ENCODE measurements around the gene MYG1.
A peak's percentile ranks its signal among the peaks of the same experiment; 100 is the strongest.
"Not testable (repeated sequence)": the region's sequence is repeated elsewhere in the genome, so short reads cannot be mapped to it uniquely, and the experiment has no call there.

The MYG1 gene

GRCh38 chr12:53287741-53288216 is 11.7 kb upstream of the MYG1 start:
- Histone ChIP-seq H3K4me1 (ENCODE audit: control insufficient read depth, insufficient read depth, low read length, poor library complexity, severe bottlenecking) (no peaks in the 10 kb centered on the region), H3K9me3 (ENCODE audit: control insufficient read depth, low read length) (no peaks in the 10 kb centered on the region), H3K27ac (ENCODE audit: insufficient read depth, low read length, poor library complexity, severe bottlenecking) (no peak overlapping the region), H3K27me3 (replicated peaks; ENCODE audit: control insufficient read depth, insufficient read depth, low read length, poor library complexity, severe bottlenecking) (no peaks in the 10 kb centered on the region), H3K4me3 (ENCODE audit: insufficient read depth, low read depth, low read length, poor library complexity, severe bottlenecking) (no peak overlapping the region), H3K36me3 (ENCODE audit: control insufficient read depth, insufficient read depth, low read length) (no peaks in the 10 kb centered on the region)
- peak; percentile 39 to 63 (median 54) for DNase-seq

GRCh38 chr12:53288322-53288721 is 11.2 kb upstream of the MYG1 start:
- Histone ChIP-seq H3K27ac (ENCODE audit: insufficient read depth, low read length, poor library complexity, severe bottlenecking) (no peak overlapping the region), H3K9me3 (ENCODE audit: control insufficient read depth, low read length) (no peaks in the 10 kb centered on the region), H3K36me3 (ENCODE audit: control insufficient read depth, insufficient read depth, low read length) (no peaks in the 10 kb centered on the region), H3K27me3 (replicated peaks; ENCODE audit: control insufficient read depth, insufficient read depth, low read length, poor library complexity, severe bottlenecking) (no peaks in the 10 kb centered on the region), H3K4me1 (ENCODE audit: control insufficient read depth, insufficient read depth, low read length, poor library complexity, severe bottlenecking) (no peaks in the 10 kb centered on the region), H3K4me3 (ENCODE audit: insufficient read depth, low read depth, low read length, poor library complexity, severe bottlenecking) (no peak overlapping the region)
- no peak for DNase-seq

GRCh38 chr12:53289891-53290290 is 9.6 kb upstream of the MYG1 start:
- Histone ChIP-seq H3K27ac (ENCODE audit: insufficient read depth, low read length, poor library complexity, severe bottlenecking) (no peak overlapping the region), H3K36me3 (ENCODE audit: control insufficient read depth, insufficient read depth, low read length) (no peaks in the 10 kb centered on the region), H3K4me1 (ENCODE audit: control insufficient read depth, insufficient read depth, low read length, poor library complexity, severe bottlenecking) (peaks cover 3% of the 10 kb centered on the region), H3K27me3 (replicated peaks; ENCODE audit: control insufficient read depth, insufficient read depth, low read length, poor library complexity, severe bottlenecking) (no peaks in the 10 kb centered on the region), H3K9me3 (ENCODE audit: control insufficient read depth, low read length) (no peaks in the 10 kb centered on the region), H3K4me3 (ENCODE audit: insufficient read depth, low read depth, low read length, poor library complexity, severe bottlenecking) (no peak overlapping the region)
- DNase-seq: no peak

GRCh38 chr12:53290661-53291060 is 8.8 kb upstream of the MYG1 start:
- Histone ChIP-seq H3K9me3 (ENCODE audit: control insufficient read depth, low read length) (no peaks in the 10 kb centered on the region), H3K4me1 (ENCODE audit: control insufficient read depth, insufficient read depth, low read length, poor library complexity, severe bottlenecking) (peaks cover 7% of the 10 kb centered on the region), H3K36me3 (ENCODE audit: control insufficient read depth, insufficient read depth, low read length) (no peaks in the 10 kb centered on the region), H3K27me3 (replicated peaks; ENCODE audit: control insufficient read depth, insufficient read depth, low read length, poor library complexity, severe bottlenecking) (no peaks in the 10 kb centered on the region), H3K27ac (ENCODE audit: insufficient read depth, low read length, poor library complexity, severe bottlenecking) (no peak overlapping the region), H3K4me3 (ENCODE audit: insufficient read depth, low read depth, low read length, poor library complexity, severe bottlenecking) (no peak overlapping the region)
- DNase-seq: no peak

GRCh38 chr12:53292426-53292825 is 7.1 kb upstream of the MYG1 start:
- DNase-seq: no peak
- peaks cover 14% of the 10 kb centered on the region for H3K4me1 ChIP-seq (ENCODE audit: control insufficient read depth, insufficient read depth, low read length, poor library complexity, severe bottlenecking)
- no peaks in the 10 kb centered on the region for H3K27me3 ChIP-seq (replicated peaks; ENCODE audit: control insufficient read depth, insufficient read depth, low read length, poor library complexity, severe bottlenecking)
- H3K27ac ChIP-seq (ENCODE audit: insufficient read depth, low read length, poor library complexity, severe bottlenecking): no peak overlapping the region
- no peaks in the 10 kb centered on the region for H3K9me3 ChIP-seq (ENCODE audit: control insufficient read depth, low read length)
- H3K4me3 ChIP-seq (ENCODE audit: insufficient read depth, low read depth, low read length, poor library complexity, severe bottlenecking): no peak overlapping the region
- no peaks in the 10 kb centered on the region for H3K36me3 ChIP-seq (ENCODE audit: control insufficient read depth, insufficient read depth, low read length)

- Histone ChIP-seq H3K4me3 (ENCODE audit: insufficient read depth, low read depth, low read length, poor library complexity, severe bottlenecking) (peak within 1 kb of the TSS; percentile 86), H3K27me3 (replicated peaks; ENCODE audit: control insufficient read depth, insufficient read depth, low read length, poor library complexity, severe bottlenecking) (no peaks in the 10 kb centered on the region), H3K4me1 (ENCODE audit: control insufficient read depth, insufficient read depth, low read length, poor library complexity, severe bottlenecking) (peaks cover 24% of the 10 kb centered on the region), H3K9me3 (ENCODE audit: control insufficient read depth, low read length) (no peaks in the 10 kb centered on the region), H3K27ac (ENCODE audit: insufficient read depth, low read length, poor library complexity, severe bottlenecking) (peak within 1 kb of the TSS; percentile 83), H3K36me3 (ENCODE audit: control insufficient read depth, insufficient read depth, low read length) (peaks cover 7% of the 10 kb centered on the region)
- DNase-seq: peak; percentile 67 to 76 (median 73)
Observed at GRCh38 chr12:53295070-53295890, 4.2 kb upstream of the MYG1 start, which contains the start of gene PFDN5. Gene PFDN5 (plus strand): TSS chr12:53295542. CDS start chr12:53295568, 26 bp downstream.

- H3K4me1 ChIP-seq (ENCODE audit: control insufficient read depth, insufficient read depth, low read length, poor library complexity, severe bottlenecking): peaks cover 28% of the 10 kb centered on the region
Observed at GRCh38 chr12:53295891-53296219, 3.6 kb upstream of the MYG1 start.

GRCh38 chr12:53297106-53297505 is 2.4 kb upstream of the MYG1 start:
- DNase-seq; H3K36me3 ChIP-seq (ENCODE audit: control insufficient read depth, insufficient read depth, low read length): not testable (repeated sequence)

More at GRCh38 chr12:53295891-53296219, 3.6 kb upstream of the MYG1 start:
- Histone ChIP-seq H3K27ac (ENCODE audit: insufficient read depth, low read length, poor library complexity, severe bottlenecking) (peak overlapping the region; percentile 83), H3K9me3 (ENCODE audit: control insufficient read depth, low read length) (no peaks in the 10 kb centered on the region), H3K4me3 (ENCODE audit: insufficient read depth, low read depth, low read length, poor library complexity, severe bottlenecking) (peak overlapping the region; percentile 86), H3K27me3 (replicated peaks; ENCODE audit: control insufficient read depth, insufficient read depth, low read length, poor library complexity, severe bottlenecking) (no peaks in the 10 kb centered on the region), H3K36me3 (ENCODE audit: control insufficient read depth, insufficient read depth, low read length) (peaks cover 7% of the 10 kb centered on the region)
- no peak for DNase-seq

GRCh38 chr12:53298164-53298563 is 1.3 kb upstream of the MYG1 start:
- no peak for DNase-seq
- Histone ChIP-seq H3K4me3 (ENCODE audit: insufficient read depth, low read depth, low read length, poor library complexity, severe bottlenecking) (no peak overlapping the region), H3K4me1 (ENCODE audit: control insufficient read depth, insufficient read depth, low read length, poor library complexity, severe bottlenecking) (peaks cover 30% of the 10 kb centered on the region), H3K27ac (ENCODE audit: insufficient read depth, low read length, poor library complexity, severe bottlenecking) (no peak overlapping the region), H3K36me3 (ENCODE audit: control insufficient read depth, insufficient read depth, low read length) (peaks cover 9% of the 10 kb centered on the region), H3K9me3 (ENCODE audit: control insufficient read depth, low read length) (no peaks in the 10 kb centered on the region), H3K27me3 (replicated peaks; ENCODE audit: control insufficient read depth, insufficient read depth, low read length, poor library complexity, severe bottlenecking) (no peaks in the 10 kb centered on the region)

More at GRCh38 chr12:53297106-53297505, 2.4 kb upstream of the MYG1 start:
- H3K4me3 ChIP-seq (ENCODE audit: insufficient read depth, low read depth, low read length, poor library complexity, severe bottlenecking); H3K9me3 ChIP-seq (ENCODE audit: control insufficient read depth, low read length); H3K27me3 ChIP-seq (replicated peaks; ENCODE audit: control insufficient read depth, insufficient read depth, low read length, poor library complexity, severe bottlenecking); H3K27ac ChIP-seq (ENCODE audit: insufficient read depth, low read length, poor library complexity, severe bottlenecking): not testable (repeated sequence)
- peaks cover 28% of the 10 kb centered on the region for H3K4me1 ChIP-seq (ENCODE audit: control insufficient read depth, insufficient read depth, low read length, poor library complexity, severe bottlenecking)

GRCh38 chr12:53299101-53299453 is 418 bp upstream of the MYG1 start:
- Histone ChIP-seq H3K27me3 (replicated peaks; ENCODE audit: control insufficient read depth, insufficient read depth, low read length, poor library complexity, severe bottlenecking) (no peaks in the 10 kb centered on the region), H3K4me3 (ENCODE audit: insufficient read depth, low read depth, low read length, poor library complexity, severe bottlenecking) (peak overlapping the region; percentile 94), H3K4me1 (ENCODE audit: control insufficient read depth, insufficient read depth, low read length, poor library complexity, severe bottlenecking) (peaks cover 32% of the 10 kb centered on the region), H3K9me3 (ENCODE audit: control insufficient read depth, low read length) (no peaks in the 10 kb centered on the region), H3K27ac (ENCODE audit: insufficient read depth, low read length, poor library complexity, severe bottlenecking) (peak overlapping the region; percentile 71), H3K36me3 (ENCODE audit: control insufficient read depth, insufficient read depth, low read length) (peaks cover 13% of the 10 kb centered on the region)
- DNase-seq: peak in 2 of 3 donors; percentile 22 to 32

Data from effector memory CD4-positive, alpha-beta T cell (primary cell).